GM23338 (cell line): ENCODE data around the gene ONECUT3. TPM values are rescaled to one million over a fixed set of nuclear protein-coding genes. Genes with fewer than 3 reads are reported as not detected.
"Not testable (repeated sequence)": the region's sequence is repeated elsewhere in the genome, so short reads cannot be mapped to it uniquely, and the experiment has no call there.

ENCODE experiments used
- ATAC-seq: fragments of 200-7000 bp; cut with Tn5 transposase; 3 replicates; pipeline ENCODE4 v1.9.1; 2020
- DNase-seq: peaks from one replicate; pipeline ENCODE4 v3.0.0-alpha.2; 2015; ENCODE audit warnings: low spot score
- H2AFZ ChIP-seq: fragments of 200-600 bp; sonication (generic); 2 replicates; pipeline ENCODE4 v1.8.0; 2016; ENCODE audit warnings: antibody characterized with exemption, mild to moderate bottlenecking, moderate library complexity
- H3F3A ChIP-seq: fragments of 200-600 bp; sonication (generic); replicated peaks from 2 replicates; pipeline ENCODE4 v1.8.0; 2017; ENCODE audit warnings: antibody characterized with exemption, mixed run types, low read depth
- H3K27ac ChIP-seq: fragments of 200-600 bp; sonication (generic); 2 replicates; pipeline ENCODE4 v1.6.1; 2016; ENCODE audit warnings: low read depth
- H3K27me3 ChIP-seq: fragments of 200-600 bp; sonication (generic); 2 replicates; pipeline ENCODE4 v1.8.0; 2016; ENCODE audit warnings: mild to moderate bottlenecking, mixed run types, moderate library complexity; ENCODE audit not compliant: insufficient read depth
- H3K36me3 ChIP-seq: fragments of 200-600 bp; sonication (generic); 2 replicates; pipeline ENCODE4 v1.8.0; 2016; ENCODE audit warnings: mild to moderate bottlenecking; ENCODE audit not compliant: insufficient read depth
- H3K4me1 ChIP-seq: fragments of 200-600 bp; sonication (generic); 2 replicates; pipeline ENCODE4 v1.8.0; 2016; ENCODE audit warnings: mild to moderate bottlenecking, moderate library complexity; ENCODE audit not compliant: insufficient read depth
- H3K4me2 ChIP-seq: fragments of 200-600 bp; sonication (generic); 2 replicates; pipeline ENCODE4 v1.7.1; 2017; ENCODE audit warnings: mixed run types
- H3K4me3 ChIP-seq: fragments of 200-600 bp; sonication (generic); 2 replicates; pipeline ENCODE4 v1.6.1; 2016; ENCODE audit warnings: mixed run types
- H3K79me2 ChIP-seq: fragments of 200-600 bp; sonication (generic); replicated peaks from 2 replicates; pipeline ENCODE4 v1.8.0; 2017; ENCODE audit warnings: mild to moderate bottlenecking; ENCODE audit not compliant: insufficient read depth
- H3K9me2 ChIP-seq: fragments of 200-600 bp; sonication (generic); 2 replicates; pipeline ENCODE4 v1.8.0; 2017; ENCODE audit not compliant: insufficient read depth
- H4K20me1 ChIP-seq: fragments of 200-600 bp; sonication (generic); replicated peaks from 2 replicates; pipeline ENCODE4 v1.8.0; 2017; ENCODE audit warnings: mild to moderate bottlenecking; ENCODE audit not compliant: insufficient read depth
- H3K27ac Mint-ChIP-seq: 2 replicates; pipeline ENCODE4 v1.8.0; 2020; ENCODE audit warnings: inconsistent platforms, mild to moderate bottlenecking, moderate library complexity, mixed read lengths
- H3K27me3 Mint-ChIP-seq: 3 replicates; pipeline ENCODE4 v1.8.0; 2022; ENCODE audit warnings: low read depth, mild to moderate bottlenecking, moderate library complexity, mixed read lengths, inconsistent platforms; ENCODE audit not compliant: insufficient read depth, poor library complexity
- H3K36me3 Mint-ChIP-seq: 3 replicates; pipeline ENCODE4 v1.8.0; 2021; ENCODE audit warnings: low read depth, mild to moderate bottlenecking, inconsistent platforms, moderate library complexity, mixed read lengths
- H3K4me1 Mint-ChIP-seq: 3 replicates; pipeline ENCODE4 v1.8.0; 2020; ENCODE audit warnings: mild to moderate bottlenecking, inconsistent platforms, mixed read lengths
- H3K4me3 Mint-ChIP-seq: 3 replicates; pipeline ENCODE4 v1.8.0; 2021; ENCODE audit warnings: moderate library complexity, mild to moderate bottlenecking, inconsistent platforms, mixed read lengths
- H3K9me3 Mint-ChIP-seq: 3 replicates; pipeline ENCODE4 v1.8.0; 2020; ENCODE audit warnings: moderate library complexity, mild to moderate bottlenecking, inconsistent platforms, mixed read lengths
- CTCF ChIP-seq, 2 experiments: fragments of 200-600 bp in 1 of 2; sonication (generic) in 1 of 2; conservative IDR thresholded peaks; 2 replicates each; pipeline versions ENCODE4 v1.5.1 to v1.6.1; 2016 to 2017; ENCODE audit warnings: antibody characterized with exemption in 2 of 2, low read depth in 2 of 2, mild to moderate bottlenecking in 2 of 2, moderate library complexity in 1 of 2
- EZH2 ChIP-seq: fragments of 200-600 bp; sonication (generic); IDR thresholded peaks from one replicate; pipeline ENCODE4 v1.8.0; 2017; ENCODE audit warnings: antibody characterized with exemption, mild to moderate bottlenecking, low read depth; ENCODE audit not compliant: unreplicated experiment
- polyA plus RNA-seq: library from polyadenylated mRNA; unstranded; fragments of >200 nt; fragmentation: Nextera tagmentation; extraction: Ambion mirVana; gene quantifications from 2 replicates; pipeline ENCODE4 v1.2.1, GENCODE V29; 2016
- total RNA-seq: library from RNA; depleted of rRNA; stranded (reverse); fragments of >200 nt; shearing (Covaris generic); gene quantifications from 2 replicates; pipeline ENCODE4 v1.2.3, GENCODE V29; 2014

Gene ONECUT3
- total and polyA plus RNA-seq, 2 experiments from 2014 or later = not detected

GRCh38 chr19:1760786-1761527, 7.7 kb downstream of the ONECUT3 start:
- peaks cover 100% of the 10 kb centered on the region for H3K27me3 ChIP-seq
- not testable (repeated sequence) for H3K36me3 Mint-ChIP-seq, ATAC-seq, H3K4me2 ChIP-seq, H3K36me3 ChIP-seq, H3K4me3 Mint-ChIP-seq, H3K4me1 ChIP-seq, H3K27ac ChIP-seq, H3K27ac Mint-ChIP-seq, H3K4me3 ChIP-seq, DNase-seq, H3K9me2 ChIP-seq, H3K79me2 ChIP-seq, H2AFZ ChIP-seq
- H3K4me1 Mint-ChIP-seq = peaks cover 17% of the 10 kb centered on the region
- H3K9me3 Mint-ChIP-seq = peaks cover 12% of the 10 kb centered on the region; the same call in 1 of the 3 replicates
- peaks cover 22% of the 10 kb centered on the region for H4K20me1 ChIP-seq
- TF ChIP-seq EZH2 = peak; percentile 87
- peaks cover 100% of the 10 kb centered on the region for H3K27me3 Mint-ChIP-seq
- 0 out of 2 replicates have a peak, but pooled peaks cover 10% of the 10 kb centered on the region for H3F3A ChIP-seq

- H3K27me3 Mint-ChIP-seq = peaks cover 100% of the 10 kb centered on the region
These were observed 8.4 kb downstream of the ONECUT3 start for GRCh38 chr19:1761528-1762242.

More at GRCh38 chr19:1761528-1762242, 8.4 kb downstream of the ONECUT3 start:
- 0 out of 2 replicates have a peak, but pooled peaks cover 10% of the 10 kb centered on the region for H3F3A ChIP-seq
- no peak overlapping the region for H3K27ac ChIP-seq
- 0 out of 2 replicates have a peak overlapping the region, but pooled peaks have one; percentile 7 for H3K4me3 ChIP-seq
- H3K9me2 ChIP-seq = no peaks in the 10 kb centered on the region
- ATAC-seq (no peak; the same call in 2 of the 3 replicates), DNase-seq (no peak)
- Mint-ChIP-seq H3K27ac (no peak overlapping the region), H3K9me3 (peaks cover 12% of the 10 kb centered on the region; the same call in 1 of the 3 replicates), H3K4me3 (no peak overlapping the region; the same call in 2 of the 3 replicates), H3K36me3 (no peaks in the 10 kb centered on the region), H3K4me1 (peaks cover 16% of the 10 kb centered on the region)
- H3K4me1 ChIP-seq = peaks cover 11% of the 10 kb centered on the region; the same call in 1 of the 2 replicates
- peaks cover 19% of the 10 kb centered on the region for H4K20me1 ChIP-seq
- H3K4me2 ChIP-seq = peak overlapping the region; percentile 26; the same call in 1 of the 2 replicates
- H3K36me3 ChIP-seq = no peaks in the 10 kb centered on the region
- TF ChIP-seq CTCF (conservative IDR thresholded peaks at IDR 0.05; ENCODE audit: low read depth in 2 of 2) (no peak), EZH2 (peak; percentile 85)
- H3K27me3 ChIP-seq = peaks cover 100% of the 10 kb centered on the region
- H2AFZ ChIP-seq = no peak overlapping the region
- no peaks in the 10 kb centered on the region for H3K79me2 ChIP-seq
